HEK293 (cell line): ENCODE results near the gene PADI2.

Experiments
- CTCF ChIP-seq: fragments of 450-650 bp; formaldehyde crosslinking; IDR thresholded peaks from 2 replicates; pipeline ENCODE4 v1.5.1; 2016; ENCODE audit warnings: missing biosample characterization, missing genetic modification characterization
- RBAK ChIP-seq: fragments of 450-650 bp; formaldehyde crosslinking; IDR thresholded peaks from 2 replicates; pipeline ENCODE4 v1.5.1; 2016; ENCODE audit warnings: missing biosample characterization, missing genetic modification characterization
- SCRT1 ChIP-seq: fragments of 450-650 bp; formaldehyde crosslinking; IDR thresholded peaks from 2 replicates; pipeline ENCODE4 v1.5.1; 2016; ENCODE audit warnings: missing biosample characterization, missing genetic modification characterization, borderline replicate concordance
- ZBTB11 ChIP-seq: fragments of 450-650 bp; formaldehyde crosslinking; conservative IDR thresholded peaks from 2 replicates; pipeline ENCODE4 v1.5.1; 2016; ENCODE audit warnings: low read depth, missing biosample characterization, missing genetic modification characterization
- ZNF202 ChIP-seq: fragments of 450-650 bp; formaldehyde crosslinking; IDR thresholded peaks from 2 replicates; pipeline ENCODE4 v1.5.1; 2016; ENCODE audit warnings: missing biosample characterization, missing genetic modification characterization, borderline replicate concordance
- ZSCAN16 ChIP-seq: fragments of 450-650 bp; formaldehyde crosslinking; IDR thresholded peaks from 2 replicates; pipeline ENCODE4 v1.5.1; 2016; ENCODE audit warnings: missing biosample characterization, missing genetic modification characterization

- TF ChIP-seq CTCF (no peak), ZBTB11 (tag by site-specific recombination) (no peak), RBAK (tag by site-specific recombination) (no peak), ZNF202 (no peak), ZSCAN16 (tag by site-specific recombination) (no peak), SCRT1 (tag by site-specific recombination) (no peak)
Observed at GRCh38 chr1:17089506-17089905, 29.7 kb downstream of the PADI2 start.
